OCI-LY1 (cell line): ENCODE results near the gene EFS.

ENCODE experiments used
- H2AFZ ChIP-seq: fragments of 200-600 bp; sonication (generic), shearing (Covaris generic); 2 replicates; pipeline ENCODE4 v1.6.0; 2014; ENCODE audit warnings: antibody characterized with exemption, mild to moderate bottlenecking, low read length
- H3F3A ChIP-seq: fragments of 200-600 bp; sonication (generic), shearing (Covaris generic); 2 replicates; pipeline ENCODE4 v1.6.0; 2014; ENCODE audit warnings: mild to moderate bottlenecking, antibody characterized with exemption, low read length, moderate library complexity; ENCODE audit not compliant: insufficient read depth
- H3K27ac ChIP-seq: fragments of 200-600 bp; sonication (generic); 2 replicates; pipeline ENCODE4 v1.5.1; 2014; ENCODE audit warnings: low read length, mixed run types, mild to moderate bottlenecking, low read depth; ENCODE audit not compliant: poor library complexity, severe bottlenecking
- H3K27me3 ChIP-seq: fragments of 200-600 bp; sonication (generic); 2 replicates; pipeline ENCODE4 v1.6.0; 2014; ENCODE audit warnings: antibody characterized with exemption, mild to moderate bottlenecking, low read length, moderate library complexity; ENCODE audit not compliant: insufficient read depth
- H3K36me3 ChIP-seq: fragments of 200-600 bp; sonication (generic); 2 replicates; pipeline ENCODE4 v1.6.1; 2014; ENCODE audit warnings: mild to moderate bottlenecking, antibody characterized with exemption, low read length, moderate library complexity, mixed read lengths; ENCODE audit not compliant: insufficient read depth
- H3K4me1 ChIP-seq: fragments of 200-600 bp; sonication (generic); 2 replicates; pipeline ENCODE4 v1.5.1; 2014; ENCODE audit warnings: mild to moderate bottlenecking, low read length, moderate library complexity; ENCODE audit not compliant: insufficient read depth, severe bottlenecking
- H3K4me2 ChIP-seq: fragments of 200-600 bp; sonication (generic), shearing (Covaris generic); 2 replicates; pipeline ENCODE4 v1.6.1; 2014; ENCODE audit warnings: low read length
- H3K4me3 ChIP-seq: fragments of 200-600 bp; sonication (generic); 2 replicates; pipeline ENCODE4 v1.5.1; 2014; ENCODE audit warnings: low read length, low read depth, mild to moderate bottlenecking, mixed read lengths; ENCODE audit not compliant: poor library complexity, severe bottlenecking
- H3K79me2 ChIP-seq: fragments of 200-600 bp; shearing (Covaris generic); 2 replicates; pipeline ENCODE4 v1.6.1; 2016; ENCODE audit warnings: mixed run types, low read length, mixed read lengths; ENCODE audit not compliant: insufficient read depth
- H3K9ac ChIP-seq: fragments of 200-600 bp; sonication (generic), shearing (Covaris generic); 2 replicates; pipeline ENCODE4 v1.6.1; 2014; ENCODE audit warnings: mild to moderate bottlenecking, low read length, mixed read lengths
- H3K9me2 ChIP-seq: fragments of 200-600 bp; sonication (generic), shearing (Covaris generic); 2 replicates; pipeline ENCODE4 v1.6.1; 2014; ENCODE audit warnings: low read depth, mild to moderate bottlenecking, low read length, mixed read lengths
- H3K9me3 ChIP-seq: fragments of 200-600 bp; shearing (Covaris generic); 2 replicates; pipeline ENCODE4 v1.6.1; 2014; ENCODE audit warnings: low read length, mixed read lengths
- H4K20me1 ChIP-seq: fragments of 200-600 bp; sonication (generic), shearing (Covaris generic); 2 replicates; pipeline ENCODE4 v1.6.0; 2016; ENCODE audit warnings: mild to moderate bottlenecking, low read length; ENCODE audit not compliant: insufficient read depth
- EZH2 ChIP-seq: fragments of 200-600 bp; sonication (generic), shearing (Covaris generic); IDR thresholded peaks from 2 replicates; pipeline ENCODE4 v1.8.0; 2017; ENCODE audit warnings: borderline replicate concordance, mixed run types, mild to moderate bottlenecking, antibody characterized with exemption, low read length, moderate library complexity, mixed read lengths
- TF ChIP-seq, protein P1 (sequence below): fragments of 200-600 bp; sonication (generic), shearing (Covaris generic); IDR thresholded peaks from 2 replicates; pipeline ENCODE4 v1.5.1; 2017; ENCODE audit warnings: mild to moderate bottlenecking, antibody characterized with exemption, low read length, moderate library complexity, mixed read lengths

EFS gene

DNA sequence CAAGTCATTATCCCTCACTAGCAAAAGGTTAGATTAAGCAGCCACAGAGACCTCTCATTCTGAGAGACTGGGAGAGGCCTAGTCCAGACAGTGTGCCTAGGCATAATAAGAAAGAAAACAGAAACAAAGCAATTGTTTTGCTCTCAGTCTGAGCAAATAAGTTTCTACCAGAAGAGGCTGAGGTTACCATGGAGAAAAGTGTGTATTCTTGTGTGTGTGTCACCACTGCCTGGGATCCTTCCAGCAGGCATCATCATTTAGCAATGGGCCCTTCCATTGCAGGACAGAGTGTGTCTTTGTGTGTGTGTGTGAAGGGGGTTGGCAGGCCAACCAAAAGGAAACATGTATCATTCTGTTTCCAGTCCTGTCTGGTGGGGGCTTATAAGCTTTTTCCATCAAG, 3.7 kb downstream of the EFS start:
- peaks cover 5% of the 10 kb centered on the region; the same call in 1 of the 2 replicates for H3K27me3 ChIP-seq
- H4K20me1 ChIP-seq: no peaks in the 10 kb centered on the region
- no peaks in the 10 kb centered on the region for H3K9me3 ChIP-seq
- H3K9ac ChIP-seq: no peak overlapping the region
- H3F3A ChIP-seq: no peaks in the 10 kb centered on the region
- no peaks in the 10 kb centered on the region for H3K9me2 ChIP-seq
- H3K27ac ChIP-seq: no peak overlapping the region
- H3K4me3 ChIP-seq: no peak overlapping the region
- no peak overlapping the region for H2AFZ ChIP-seq
- H3K79me2 ChIP-seq: no peaks in the 10 kb centered on the region
- H3K4me1 ChIP-seq: no peaks in the 10 kb centered on the region
- no peaks in the 10 kb centered on the region for H3K36me3 ChIP-seq
- no peak for TF ChIP-seq EZH2
- TF ChIP-seq, protein P1, sequence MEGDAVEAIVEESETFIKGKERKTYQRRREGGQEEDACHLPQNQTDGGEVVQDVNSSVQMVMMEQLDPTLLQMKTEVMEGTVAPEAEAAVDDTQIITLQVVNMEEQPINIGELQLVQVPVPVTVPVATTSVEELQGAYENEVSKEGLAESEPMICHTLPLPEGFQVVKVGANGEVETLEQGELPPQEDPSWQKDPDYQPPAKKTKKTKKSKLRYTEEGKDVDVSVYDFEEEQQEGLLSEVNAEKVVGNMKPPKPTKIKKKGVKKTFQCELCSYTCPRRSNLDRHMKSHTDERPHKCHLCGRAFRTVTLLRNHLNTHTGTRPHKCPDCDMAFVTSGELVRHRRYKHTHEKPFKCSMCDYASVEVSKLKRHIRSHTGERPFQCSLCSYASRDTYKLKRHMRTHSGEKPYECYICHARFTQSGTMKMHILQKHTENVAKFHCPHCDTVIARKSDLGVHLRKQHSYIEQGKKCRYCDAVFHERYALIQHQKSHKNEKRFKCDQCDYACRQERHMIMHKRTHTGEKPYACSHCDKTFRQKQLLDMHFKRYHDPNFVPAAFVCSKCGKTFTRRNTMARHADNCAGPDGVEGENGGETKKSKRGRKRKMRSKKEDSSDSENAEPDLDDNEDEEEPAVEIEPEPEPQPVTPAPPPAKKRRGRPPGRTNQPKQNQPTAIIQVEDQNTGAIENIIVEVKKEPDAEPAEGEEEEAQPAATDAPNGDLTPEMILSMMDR: no peak
- no peak overlapping the region for H3K4me2 ChIP-seq

- H2AFZ ChIP-seq: no peak overlapping the region
- no peaks in the 10 kb centered on the region for H3K9me2 ChIP-seq
- no peak overlapping the region for H3K4me2 ChIP-seq
- peaks cover 5% of the 10 kb centered on the region; the same call in 1 of the 2 replicates for H3K27me3 ChIP-seq
- no peaks in the 10 kb centered on the region for H4K20me1 ChIP-seq
- H3K36me3 ChIP-seq: no peaks in the 10 kb centered on the region
- no peaks in the 10 kb centered on the region for H3F3A ChIP-seq
- no peak overlapping the region for H3K4me3 ChIP-seq
- no peaks in the 10 kb centered on the region for H3K9me3 ChIP-seq
- H3K9ac ChIP-seq: no peak overlapping the region
- H3K4me1 ChIP-seq: no peaks in the 10 kb centered on the region
- H3K79me2 ChIP-seq: no peaks in the 10 kb centered on the region
- H3K27ac ChIP-seq: no peak overlapping the region
- no peak for TF ChIP-seq EZH2
- TF ChIP-seq, protein P1: no peak
Observed at GRCh38 chr14:23360496-23360895, 4.5 kb downstream of the EFS start.

DNA sequence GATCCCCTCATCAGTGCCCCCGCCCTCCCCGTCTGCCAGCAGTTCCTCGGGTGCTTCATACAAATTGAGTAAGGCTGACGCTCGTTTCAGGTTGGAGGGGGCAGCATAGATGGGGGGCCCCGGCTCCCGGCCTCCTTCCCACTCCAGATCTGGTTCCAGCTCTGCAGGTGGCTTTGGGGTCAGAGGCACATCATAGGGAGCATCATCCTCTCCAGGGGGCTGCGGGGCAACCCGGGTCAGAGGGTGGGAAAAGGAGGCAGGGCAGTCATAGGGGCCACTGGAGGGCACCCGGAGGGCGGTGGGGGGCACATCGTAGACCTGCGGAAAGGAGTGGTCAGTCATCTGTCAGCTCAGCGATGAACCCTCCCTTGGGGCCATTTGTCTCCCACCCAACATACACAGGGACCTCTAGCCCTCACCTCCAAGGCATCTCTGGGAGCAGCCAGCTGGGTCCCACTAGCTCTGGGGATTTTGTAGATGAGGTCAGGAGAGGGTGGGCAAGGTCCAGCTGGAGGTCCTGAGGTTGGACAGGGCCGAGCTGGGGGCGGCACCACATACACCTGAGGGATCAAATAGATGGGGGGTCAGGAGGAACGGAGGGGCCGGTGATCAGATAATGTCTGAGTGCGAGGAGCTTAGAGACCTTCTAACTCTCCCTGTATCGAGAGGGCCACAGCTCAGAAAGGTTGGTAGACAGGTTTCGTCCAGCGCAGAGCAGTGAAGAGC, 5.1 kb downstream of the EFS start:
- Histone ChIP-seq H4K20me1 (no peaks in the 10 kb centered on the region), H3K9me3 (no peaks in the 10 kb centered on the region), H3K9me2 (no peaks in the 10 kb centered on the region), H3K4me3 (no peak overlapping the region), H3K27ac (no peak overlapping the region), H3K36me3 (no peaks in the 10 kb centered on the region), H3K27me3 (peaks cover 5% of the 10 kb centered on the region; the same call in 1 of the 2 replicates), H3K4me1 (no peaks in the 10 kb centered on the region), H3K9ac (no peak overlapping the region), H3K4me2 (no peak overlapping the region), H3F3A (no peaks in the 10 kb centered on the region), H3K79me2 (no peaks in the 10 kb centered on the region), H2AFZ (no peak overlapping the region)
- TF ChIP-seq, protein P1: no peak
- no peak for TF ChIP-seq EZH2
